ENCODE measurements around the gene MACF1. TPM values are rescaled to one million over a fixed set of nuclear protein-coding genes. Genes with fewer than 3 reads are reported as not detected.

Gene MACF1
- total and polyA plus RNA-seq, 2 of the 13 experiments (the other 11 are each of a cell fraction or from before 2014, with no cell fraction given): 36.7 to 65.4 TPM

- TF ChIP-seq PRDM15 (CRISPR knock-in tag; IDR thresholded peaks at IDR 0.05) (no peak; the same call in 1 of the 2 replicates), ZNF605 (CRISPR knock-in tag; IDR thresholded peaks at IDR 0.05) (no peak), FLYWCH1 (CRISPR knock-in tag; IDR thresholded peaks at IDR 0.05) (peak; percentile 87; the same call in 1 of the 2 replicates), NFKBIZ (CRISPR knock-in tag; IDR thresholded peaks at IDR 0.05) (no peak), ZFP1 (CRISPR knock-in tag; IDR thresholded peaks at IDR 0.05) (no peak), KDM1A (CRISPR knock-in tag; IDR thresholded peaks at IDR 0.05) (no peak), HCFC1 (IDR thresholded peaks at IDR 0.05; ENCODE audit: low read depth, low read length) (no peak), SOX5 (CRISPR knock-in tag; IDR thresholded peaks at IDR 0.05; ENCODE audit: borderline replicate concordance) (no peak), EED (CRISPR knock-in tag; IDR thresholded peaks at IDR 0.05) (no peak), PAF1 (CRISPR knock-in tag; IDR thresholded peaks at IDR 0.05) (no peak), ZNF597 (CRISPR knock-in tag; IDR thresholded peaks at IDR 0.05) (no peak), ZNF562 (CRISPR knock-in tag; IDR thresholded peaks at IDR 0.05; ENCODE audit: borderline replicate concordance) (no peak), ZNF7 (CRISPR knock-in tag; IDR thresholded peaks at IDR 0.05) (no peak), ZNF891 (CRISPR knock-in tag; IDR thresholded peaks at IDR 0.05) (no peak), PPARG (CRISPR knock-in tag; conservative IDR thresholded peaks at IDR 0.05) (no peak), ZNF317 (CRISPR knock-in tag; IDR thresholded peaks at IDR 0.05) (no peak), KDM6A (CRISPR knock-in tag; IDR thresholded peaks at IDR 0.05; ENCODE audit: low read depth) (no peak), ZHX2 (IDR thresholded peaks at IDR 0.05; ENCODE audit: low read depth) (no peak), ZHX2 (CRISPR knock-in tag; IDR thresholded peaks at IDR 0.05; ENCODE audit: borderline replicate concordance) (no peak), TEAD2 (CRISPR knock-in tag; IDR thresholded peaks at IDR 0.05) (no peak), MXD1 (CRISPR knock-in tag; IDR thresholded peaks at IDR 0.05) (no peak), MTF2 (CRISPR knock-in tag; IDR thresholded peaks at IDR 0.05; ENCODE audit: borderline replicate concordance) (no peak)
Measured at GRCh38 chr1:39409055-39409816, 204.7 kb downstream of the MACF1 start (continued).

Data from HepG2 (cell line).